Neural progenitor cell (in vitro differentiated cells): ENCODE measurements around the gene PDE3A. TPM values are rescaled to one million over a fixed set of nuclear protein-coding genes. Genes with fewer than 3 reads are reported as not detected.

Experiments used
- DNase-seq: peaks from one replicate; pipeline ENCODE4 v3.0.0-alpha.2; 2016; ENCODE audit warnings: low spot score
- H2AFZ ChIP-seq: fragments of 200-600 bp; sonication (generic); replicated peaks from 2 replicates; pipeline ENCODE4 v1.6.1; 2016; ENCODE audit warnings: antibody characterized with exemption
- H3F3A ChIP-seq: fragments of 200-600 bp; sonication (generic); 2 replicates; pipeline ENCODE4 v1.6.1; 2016; ENCODE audit warnings: antibody characterized with exemption, low read depth
- H3K27ac ChIP-seq: fragments of 200-600 bp; sonication (generic); 2 replicates; pipeline ENCODE4 v1.5.1; 2016; ENCODE audit warnings: mild to moderate bottlenecking
- H3K27me3 ChIP-seq: fragments of 200-600 bp; sonication (generic); 2 replicates; pipeline ENCODE4 v1.6.1; 2016; ENCODE audit warnings: mild to moderate bottlenecking, moderate library complexity
- H3K36me3 ChIP-seq: fragments of 200-600 bp; sonication (generic); 2 replicates; pipeline ENCODE4 v1.5.1; 2016
- H3K4me1 ChIP-seq: fragments of 200-600 bp; sonication (generic); 2 replicates; pipeline ENCODE4 v1.6.1; 2016; ENCODE audit warnings: mixed run types
- H3K4me2 ChIP-seq: fragments of 200-600 bp; sonication (generic); 2 replicates; pipeline ENCODE4 v1.6.1; 2016
- H3K4me3 ChIP-seq: fragments of 200-600 bp; sonication (generic); 2 replicates; pipeline ENCODE4 v1.5.1; 2016
- H3K79me2 ChIP-seq: fragments of 200-600 bp; sonication (generic); 2 replicates; pipeline ENCODE4 v1.6.1; 2016; ENCODE audit warnings: low read depth
- H3K9ac ChIP-seq: fragments of 200-600 bp; sonication (generic); 2 replicates; pipeline ENCODE4 v1.6.1; 2016
- H3K9me3 ChIP-seq: fragments of 200-600 bp; sonication (generic); 2 replicates; pipeline ENCODE4 v1.5.1; 2016; ENCODE audit warnings: low read depth
- H4K20me1 ChIP-seq: fragments of 200-600 bp; sonication (generic); 2 replicates; pipeline ENCODE4 v1.6.1; 2016; ENCODE audit warnings: low read depth
- H3K27ac Mint-ChIP-seq: 3 replicates; pipeline ENCODE4 v1.8.0; 2021; ENCODE audit warnings: mixed read lengths
- H3K27me3 Mint-ChIP-seq: 2 replicates; pipeline ENCODE4 v1.8.0; 2022; ENCODE audit warnings: low read depth, mild to moderate bottlenecking, inconsistent platforms, moderate library complexity, mixed read lengths; ENCODE audit not compliant: insufficient read depth
- H3K36me3 Mint-ChIP-seq: 3 replicates; pipeline ENCODE4 v1.8.0; 2021; ENCODE audit warnings: mixed read lengths
- H3K4me1 Mint-ChIP-seq: 3 replicates; pipeline ENCODE4 v1.8.0; 2021; ENCODE audit warnings: mixed read lengths
- H3K4me3 Mint-ChIP-seq: 3 replicates; pipeline ENCODE4 v1.8.0; 2021; ENCODE audit warnings: mild to moderate bottlenecking, moderate library complexity, mixed read lengths
- H3K9me3 Mint-ChIP-seq: 3 replicates; pipeline ENCODE4 v1.8.0; 2020; ENCODE audit warnings: mixed read lengths
- EZH2 ChIP-seq: fragments of 200-600 bp; sonication (generic); IDR thresholded peaks from 2 replicates; pipeline ENCODE4 v1.6.1; 2017; ENCODE audit warnings: antibody characterized with exemption, mild to moderate bottlenecking, moderate library complexity
- EZH2phosphoT487 ChIP-seq: fragments of 200-600 bp; sonication (generic); IDR thresholded peaks from 2 replicates; pipeline ENCODE4 v1.6.1; 2017; ENCODE audit warnings: antibody characterized with exemption
- total RNA-seq: library from RNA; depleted of rRNA; stranded (reverse); fragments of >200 nt; gene quantifications from 2 replicates; pipeline ENCODE4 v1.2.3, GENCODE V29; 2015; ENCODE audit warnings: low replicate concordance
- TF ChIP-seq, protein P1 (sequence below): fragments of 200-600 bp; sonication (generic); IDR thresholded peaks from 2 replicates; pipeline ENCODE4 v1.5.1; 2017; ENCODE audit warnings: antibody characterized with exemption, mild to moderate bottlenecking

The PDE3A gene
- total RNA-seq, 1 donor from 2014 or later: 0.47 TPM

DNA sequence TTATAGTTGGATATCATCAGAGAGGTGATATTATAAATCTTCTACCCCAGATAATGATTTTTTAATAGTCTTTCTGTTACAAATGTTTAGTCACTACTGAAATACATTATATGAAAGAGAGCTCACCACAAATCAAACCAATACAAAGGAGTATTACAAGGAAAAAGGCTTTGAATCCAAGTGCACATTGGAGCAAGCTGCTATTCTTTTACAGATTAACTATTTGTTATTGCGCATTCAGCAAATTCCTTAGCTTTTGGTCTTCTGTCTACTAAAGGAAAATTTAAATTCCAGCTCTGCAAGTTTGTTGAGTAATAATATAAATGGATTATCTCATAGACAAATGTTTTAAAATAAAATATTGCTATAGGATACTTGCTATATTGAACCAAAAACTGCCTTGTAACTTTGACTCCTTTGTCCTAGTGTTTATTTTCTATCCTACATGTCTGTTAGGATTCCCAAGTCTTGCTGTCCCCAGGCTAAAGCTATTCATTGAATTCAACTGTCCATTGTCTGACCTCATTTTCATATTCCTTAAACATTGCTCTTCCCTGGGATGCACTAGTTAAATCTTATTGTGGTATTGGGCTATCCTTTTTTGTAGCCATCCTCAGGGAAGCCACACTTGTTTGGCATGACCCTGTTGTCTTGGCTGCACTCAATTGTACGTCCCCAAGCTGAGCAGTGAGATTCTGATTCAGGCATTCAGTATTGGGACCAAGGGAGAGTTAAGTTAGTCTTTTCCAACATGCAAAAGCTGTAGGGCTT is 41.5 kb downstream of the PDE3A start:
- H3F3A ChIP-seq: no peaks in the 10 kb centered on the region
- no peaks in the 10 kb centered on the region for H3K9me3 ChIP-seq
- no peaks in the 10 kb centered on the region for H3K27me3 ChIP-seq
- no peaks in the 10 kb centered on the region for H3K79me2 ChIP-seq
- H2AFZ ChIP-seq: peak overlapping the region; percentile 89
- Mint-ChIP-seq H3K9me3 (no peaks in the 10 kb centered on the region), H3K27me3 (no peaks in the 10 kb centered on the region), H3K4me1 (peaks cover 16% of the 10 kb centered on the region), H3K36me3 (no peaks in the 10 kb centered on the region), H3K27ac (peak overlapping the region; percentile 92), H3K4me3 (no peak overlapping the region)
- H4K20me1 ChIP-seq: no peaks in the 10 kb centered on the region
- TF ChIP-seq, protein P1, sequence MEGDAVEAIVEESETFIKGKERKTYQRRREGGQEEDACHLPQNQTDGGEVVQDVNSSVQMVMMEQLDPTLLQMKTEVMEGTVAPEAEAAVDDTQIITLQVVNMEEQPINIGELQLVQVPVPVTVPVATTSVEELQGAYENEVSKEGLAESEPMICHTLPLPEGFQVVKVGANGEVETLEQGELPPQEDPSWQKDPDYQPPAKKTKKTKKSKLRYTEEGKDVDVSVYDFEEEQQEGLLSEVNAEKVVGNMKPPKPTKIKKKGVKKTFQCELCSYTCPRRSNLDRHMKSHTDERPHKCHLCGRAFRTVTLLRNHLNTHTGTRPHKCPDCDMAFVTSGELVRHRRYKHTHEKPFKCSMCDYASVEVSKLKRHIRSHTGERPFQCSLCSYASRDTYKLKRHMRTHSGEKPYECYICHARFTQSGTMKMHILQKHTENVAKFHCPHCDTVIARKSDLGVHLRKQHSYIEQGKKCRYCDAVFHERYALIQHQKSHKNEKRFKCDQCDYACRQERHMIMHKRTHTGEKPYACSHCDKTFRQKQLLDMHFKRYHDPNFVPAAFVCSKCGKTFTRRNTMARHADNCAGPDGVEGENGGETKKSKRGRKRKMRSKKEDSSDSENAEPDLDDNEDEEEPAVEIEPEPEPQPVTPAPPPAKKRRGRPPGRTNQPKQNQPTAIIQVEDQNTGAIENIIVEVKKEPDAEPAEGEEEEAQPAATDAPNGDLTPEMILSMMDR: no peak
- TF ChIP-seq EZH2phosphoT487: no peak
- no peak for TF ChIP-seq EZH2
- no peak overlapping the region for H3K9ac ChIP-seq
- no peak overlapping the region for H3K27ac ChIP-seq
- no peak overlapping the region for H3K4me3 ChIP-seq
- H3K4me2 ChIP-seq: no peak overlapping the region
- H3K4me1 ChIP-seq: peaks cover 23% of the 10 kb centered on the region
- DNase-seq: no peak
- no peaks in the 10 kb centered on the region for H3K36me3 ChIP-seq

DNA sequence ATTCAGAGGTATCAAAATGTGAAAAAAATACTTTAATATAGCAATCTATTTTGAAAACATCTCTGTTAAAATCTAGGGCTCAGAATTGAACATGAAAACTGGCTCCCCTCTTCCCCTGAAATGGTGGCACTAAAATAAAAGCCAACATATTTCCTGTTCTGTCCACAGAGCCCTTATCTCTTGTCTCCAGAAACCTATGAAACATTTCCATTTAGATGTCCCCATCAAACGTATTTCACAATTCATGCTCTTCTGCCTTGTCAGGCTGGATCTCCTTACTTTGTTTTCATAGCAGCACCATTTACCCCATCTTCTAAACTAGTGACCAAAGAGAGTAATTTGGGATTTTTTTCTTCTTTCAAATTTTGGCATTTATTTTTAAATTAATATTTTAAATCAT is 42.4 kb downstream of the PDE3A start:
- Mint-ChIP-seq H3K27me3 (no peaks in the 10 kb centered on the region), H3K4me3 (no peak overlapping the region), H3K36me3 (no peaks in the 10 kb centered on the region), H3K4me1 (peaks cover 16% of the 10 kb centered on the region), H3K27ac (no peak overlapping the region), H3K9me3 (no peaks in the 10 kb centered on the region)
- H3K36me3 ChIP-seq: no peaks in the 10 kb centered on the region
- H3K27ac ChIP-seq: no peak overlapping the region
- H3K4me3 ChIP-seq: no peak overlapping the region
- peak overlapping the region; percentile 89 for H2AFZ ChIP-seq
- TF ChIP-seq, protein P1: no peak
- TF ChIP-seq EZH2 (no peak), EZH2phosphoT487 (no peak)
- no peak for DNase-seq
- no peak overlapping the region for H3K4me2 ChIP-seq
- no peak overlapping the region for H3K9ac ChIP-seq
- no peaks in the 10 kb centered on the region for H3K9me3 ChIP-seq
- H3K27me3 ChIP-seq: no peaks in the 10 kb centered on the region
- peaks cover 23% of the 10 kb centered on the region for H3K4me1 ChIP-seq
- H3K79me2 ChIP-seq: no peaks in the 10 kb centered on the region
- no peaks in the 10 kb centered on the region for H3F3A ChIP-seq
- no peaks in the 10 kb centered on the region for H4K20me1 ChIP-seq

DNA sequence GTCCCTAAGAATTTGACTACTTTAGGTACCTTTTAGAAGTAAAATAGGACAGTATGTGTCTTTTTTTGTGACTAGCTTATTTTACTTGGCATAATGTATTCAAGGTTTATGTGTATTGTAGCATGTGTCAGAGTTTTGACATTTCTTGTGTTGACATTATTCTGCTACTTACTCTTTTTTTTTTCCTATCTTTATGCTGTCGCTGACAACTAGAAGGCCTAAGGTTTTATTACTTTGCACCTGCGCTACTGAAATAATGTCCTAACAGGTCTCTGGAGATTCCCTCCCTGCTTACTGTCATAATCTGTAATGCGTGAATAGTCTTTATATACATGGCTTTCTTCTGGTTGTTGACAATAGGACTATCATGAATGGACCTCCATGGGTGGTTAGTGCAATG is 43.0 kb downstream of the PDE3A start:
- no peaks in the 10 kb centered on the region for H3K27me3 ChIP-seq
- no peaks in the 10 kb centered on the region for H3K79me2 ChIP-seq
- no peaks in the 10 kb centered on the region for H3K9me3 ChIP-seq
- H3F3A ChIP-seq: no peaks in the 10 kb centered on the region
- Mint-ChIP-seq H3K27ac (no peak overlapping the region), H3K4me3 (no peak overlapping the region), H3K4me1 (peaks cover 16% of the 10 kb centered on the region), H3K9me3 (no peaks in the 10 kb centered on the region), H3K27me3 (no peaks in the 10 kb centered on the region), H3K36me3 (no peaks in the 10 kb centered on the region)
- H3K36me3 ChIP-seq: no peaks in the 10 kb centered on the region
- no peak overlapping the region for H3K4me2 ChIP-seq
- no peak for DNase-seq
- H3K27ac ChIP-seq: no peak overlapping the region
- H2AFZ ChIP-seq: no peak overlapping the region
- peaks cover 23% of the 10 kb centered on the region for H3K4me1 ChIP-seq
- H3K9ac ChIP-seq: no peak overlapping the region
- H4K20me1 ChIP-seq: no peaks in the 10 kb centered on the region
- TF ChIP-seq EZH2 (no peak), EZH2phosphoT487 (no peak)
- TF ChIP-seq, protein P1: no peak
- no peak overlapping the region for H3K4me3 ChIP-seq
